RWPE2 (cell line): ENCODE measurements around the gene KLHL6.

Source experiments
- ATAC-seq: fragments of 200-7000 bp; cut with Tn5 transposase; 3 replicates; pipeline ENCODE4 v1.9.1; 2021; ENCODE audit warnings: low read depth
- DNase-seq: peaks from one replicate; pipeline ENCODE4 v3.0.0-alpha.2; 2020; ENCODE audit warnings: low spot score
- H3K27ac ChIP-seq: fragments of 450-650 bp; 2 replicates; pipeline ENCODE4 v1.5.1; 2017; ENCODE audit warnings: mild to moderate bottlenecking; ENCODE audit not compliant: poor library complexity, severe bottlenecking
- H3K27me3 ChIP-seq: fragments of 250-450 bp; sonication (Bioruptor Pico); 2 replicates; pipeline ENCODE4 v1.5.1; 2021; ENCODE audit warnings: mild to moderate bottlenecking, moderate library complexity; ENCODE audit not compliant: insufficient read depth, poor library complexity, severe bottlenecking
- H3K36me3 ChIP-seq: fragments of 250-450 bp; sonication (Bioruptor Pico); 2 replicates; pipeline ENCODE4 v1.5.1; 2020; ENCODE audit warnings: low read depth, mild to moderate bottlenecking, moderate library complexity
- H3K4me1 ChIP-seq: fragments of 250-450 bp; sonication (Bioruptor Pico); 2 replicates; pipeline ENCODE4 v1.5.1; 2021; ENCODE audit warnings: mild to moderate bottlenecking, moderate library complexity; ENCODE audit not compliant: insufficient read depth, poor library complexity, severe bottlenecking
- H3K4me3 ChIP-seq: fragments of 250-450 bp; sonication (Bioruptor Pico); 2 replicates; pipeline ENCODE4 v1.5.1; 2021; ENCODE audit warnings: mild to moderate bottlenecking, moderate library complexity; ENCODE audit not compliant: severe bottlenecking
- H3K9me3 ChIP-seq: fragments of 250-450 bp; sonication (Bioruptor Pico); 2 replicates; pipeline ENCODE4 v1.5.1; 2021; ENCODE audit warnings: mild to moderate bottlenecking, moderate library complexity; ENCODE audit not compliant: severe bottlenecking
- CTCF ChIP-seq: fragments of 450-650 bp; IDR thresholded peaks from one replicate; pipeline ENCODE4 v1.5.1; 2017; ENCODE audit warnings: mild to moderate bottlenecking, moderate library complexity; ENCODE audit not compliant: poor library complexity, severe bottlenecking

Gene KLHL6

GRCh38 chr3:183534249-183534648 lies 21.3 kb downstream of the KLHL6 start:
- ATAC-seq (peak; percentile 73; the same call in 2 of the 3 replicates), DNase-seq (no peak)
- TF ChIP-seq CTCF = no peak
- no peaks in the 10 kb centered on the region for H3K4me1 ChIP-seq
- no peaks in the 10 kb centered on the region for H3K27me3 ChIP-seq
- no peak overlapping the region for H3K4me3 ChIP-seq
- H3K27ac ChIP-seq = no peak overlapping the region
- H3K9me3 ChIP-seq = no peaks in the 10 kb centered on the region
- H3K36me3 ChIP-seq = no peaks in the 10 kb centered on the region

- Histone ChIP-seq H3K4me1 (no peaks in the 10 kb centered on the region), H3K36me3 (no peaks in the 10 kb centered on the region), H3K4me3 (no peak overlapping the region), H3K27ac (no peak overlapping the region), H3K27me3 (no peaks in the 10 kb centered on the region), H3K9me3 (no peaks in the 10 kb centered on the region)
- no peak for DNase-seq
- no peak for ATAC-seq
- TF ChIP-seq CTCF = no peak
These were observed 21.9 kb downstream of the KLHL6 start for GRCh38 chr3:183533412-183534132.

GRCh38 chr3:183532620-183533411 lies 22.7 kb downstream of the KLHL6 start:
- no peak overlapping the region for H3K27ac ChIP-seq

DNA sequence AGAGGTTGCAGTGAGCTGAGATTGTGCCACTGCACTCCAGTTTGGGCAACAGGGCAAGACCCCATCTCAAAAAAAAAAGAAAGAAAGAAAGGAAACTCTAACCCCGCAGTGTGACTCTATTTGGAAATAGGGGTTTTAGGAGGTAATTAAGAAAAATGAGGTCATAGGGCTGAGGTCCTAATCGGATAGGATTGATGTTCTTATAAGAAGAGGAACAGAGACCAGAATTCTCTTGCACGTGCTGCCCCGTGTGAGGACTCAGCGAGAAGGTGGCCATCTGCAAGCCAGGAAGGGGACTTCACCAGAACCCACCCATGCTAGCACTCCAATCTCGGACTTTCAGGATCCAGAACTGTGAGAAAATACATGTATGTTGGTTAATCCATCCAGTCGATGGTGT lies 25.8 kb downstream of the KLHL6 start:
- Histone ChIP-seq H3K27me3 (no peaks in the 10 kb centered on the region), H3K27ac (no peak overlapping the region), H3K4me3 (no peak overlapping the region), H3K36me3 (no peaks in the 10 kb centered on the region), H3K4me1 (no peaks in the 10 kb centered on the region), H3K9me3 (no peaks in the 10 kb centered on the region)
- no peak for TF ChIP-seq CTCF
- no peak for ATAC-seq
- no peak for DNase-seq

More at GRCh38 chr3:183532620-183533411, 22.7 kb downstream of the KLHL6 start:
- Histone ChIP-seq H3K27me3 (no peaks in the 10 kb centered on the region), H3K4me1 (no peaks in the 10 kb centered on the region), H3K36me3 (no peaks in the 10 kb centered on the region), H3K4me3 (no peak overlapping the region), H3K9me3 (no peaks in the 10 kb centered on the region)
- TF ChIP-seq CTCF = no peak
- DNase-seq = no peak
- ATAC-seq = no peak
